ENCODE results near the gene CDC37L1.
"Not testable (repeated sequence)": the region's sequence is repeated elsewhere in the genome, so short reads cannot be mapped to it uniquely, and the experiment has no call there.

DNA sequence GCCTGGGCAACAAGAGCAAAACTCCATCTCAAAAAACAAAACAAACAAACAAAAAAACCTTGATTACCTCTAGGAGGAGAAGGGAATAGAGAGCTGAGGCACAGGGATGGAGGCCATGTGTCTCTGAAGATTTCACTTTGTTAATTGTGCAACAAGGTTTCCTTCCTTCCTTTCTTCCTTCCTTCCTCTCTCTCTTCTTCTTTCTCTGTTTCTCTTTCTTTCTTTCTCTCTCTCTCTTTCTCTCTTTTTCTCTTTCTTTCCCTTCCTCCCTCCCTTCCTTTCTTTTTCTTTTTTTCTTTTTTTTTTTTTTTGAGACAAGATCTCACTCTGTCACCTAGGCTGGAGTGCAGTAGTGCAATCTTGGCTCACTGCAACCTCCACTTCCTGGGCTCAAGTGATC lies 75.2 kb downstream of the CDC37L1 start:
- TF ChIP-seq EZH2 (IDR thresholded peaks at IDR 0.05; ENCODE audit: borderline replicate concordance, low read length): not testable (repeated sequence)
- TF ChIP-seq, protein P1, sequence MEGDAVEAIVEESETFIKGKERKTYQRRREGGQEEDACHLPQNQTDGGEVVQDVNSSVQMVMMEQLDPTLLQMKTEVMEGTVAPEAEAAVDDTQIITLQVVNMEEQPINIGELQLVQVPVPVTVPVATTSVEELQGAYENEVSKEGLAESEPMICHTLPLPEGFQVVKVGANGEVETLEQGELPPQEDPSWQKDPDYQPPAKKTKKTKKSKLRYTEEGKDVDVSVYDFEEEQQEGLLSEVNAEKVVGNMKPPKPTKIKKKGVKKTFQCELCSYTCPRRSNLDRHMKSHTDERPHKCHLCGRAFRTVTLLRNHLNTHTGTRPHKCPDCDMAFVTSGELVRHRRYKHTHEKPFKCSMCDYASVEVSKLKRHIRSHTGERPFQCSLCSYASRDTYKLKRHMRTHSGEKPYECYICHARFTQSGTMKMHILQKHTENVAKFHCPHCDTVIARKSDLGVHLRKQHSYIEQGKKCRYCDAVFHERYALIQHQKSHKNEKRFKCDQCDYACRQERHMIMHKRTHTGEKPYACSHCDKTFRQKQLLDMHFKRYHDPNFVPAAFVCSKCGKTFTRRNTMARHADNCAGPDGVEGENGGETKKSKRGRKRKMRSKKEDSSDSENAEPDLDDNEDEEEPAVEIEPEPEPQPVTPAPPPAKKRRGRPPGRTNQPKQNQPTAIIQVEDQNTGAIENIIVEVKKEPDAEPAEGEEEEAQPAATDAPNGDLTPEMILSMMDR (IDR thresholded peaks at IDR 0.05; ENCODE audit: low read length): not testable (repeated sequence)
